GM18526 (cell line): Measurements from ENCODE around the gene LEAP2.

Experiments
- POLR2A ChIP-seq: IDR thresholded peaks from 3 replicates; pipeline ENCODE4 v1.6.1; 2011; ENCODE audit not compliant: insufficient read length; ENCODE audit errors: extremely low read depth

Gene LEAP2, protein sequence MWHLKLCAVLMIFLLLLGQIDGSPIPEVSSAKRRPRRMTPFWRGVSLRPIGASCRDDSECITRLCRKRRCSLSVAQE

DNA sequence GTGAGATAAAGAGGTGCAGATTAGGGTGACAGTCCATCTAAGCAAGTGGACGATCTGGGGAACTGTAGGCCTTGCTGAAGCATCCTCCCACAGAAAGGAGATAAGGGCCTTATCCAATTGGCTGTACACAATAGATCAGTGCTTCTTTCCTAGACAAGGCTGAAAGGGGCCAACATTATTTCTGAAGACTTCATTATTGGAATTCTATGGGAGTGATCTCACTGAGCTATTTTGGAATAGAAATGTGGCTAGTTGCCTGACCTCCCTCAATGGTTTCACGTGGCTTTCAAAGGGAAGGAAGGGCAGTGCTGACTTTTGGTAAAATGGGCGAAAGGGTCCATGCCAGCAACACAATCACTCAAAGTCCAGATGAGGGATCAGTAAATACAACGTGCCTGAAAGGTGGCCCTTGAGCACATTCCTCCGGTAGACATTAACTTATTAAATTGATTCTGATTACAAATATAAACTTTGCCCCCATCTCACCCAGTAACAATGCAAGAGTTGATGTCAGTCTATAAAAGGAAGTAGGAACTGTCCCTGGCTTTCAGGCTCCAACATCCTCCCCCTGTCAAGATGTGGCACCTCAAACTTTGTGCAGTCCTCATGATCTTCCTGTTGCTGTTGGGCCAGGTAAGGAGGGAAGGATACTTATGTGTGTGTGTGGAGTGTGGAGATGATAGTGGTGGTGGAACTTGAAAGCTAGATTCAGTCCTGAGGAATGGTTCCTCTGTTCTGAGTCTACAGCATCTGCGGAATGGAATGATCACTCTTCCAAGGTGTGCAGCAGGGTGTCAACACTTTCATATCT, at the start of gene LEAP2:
TSS of gene LEAP2 (plus strand) at position 550 of the 811 bp plus-strand sequence. CDS start at position 577, 27 bp downstream.
- TF ChIP-seq POLR2A: no peak

GRCh38 chr5:132824426-132824825, 49.0 kb upstream of the LEAP2 start:
- TF ChIP-seq POLR2A: no peak

GRCh38 chr5:132825033-132825833, 48.2 kb upstream of the LEAP2 start:
- no peak for TF ChIP-seq POLR2A

DNA sequence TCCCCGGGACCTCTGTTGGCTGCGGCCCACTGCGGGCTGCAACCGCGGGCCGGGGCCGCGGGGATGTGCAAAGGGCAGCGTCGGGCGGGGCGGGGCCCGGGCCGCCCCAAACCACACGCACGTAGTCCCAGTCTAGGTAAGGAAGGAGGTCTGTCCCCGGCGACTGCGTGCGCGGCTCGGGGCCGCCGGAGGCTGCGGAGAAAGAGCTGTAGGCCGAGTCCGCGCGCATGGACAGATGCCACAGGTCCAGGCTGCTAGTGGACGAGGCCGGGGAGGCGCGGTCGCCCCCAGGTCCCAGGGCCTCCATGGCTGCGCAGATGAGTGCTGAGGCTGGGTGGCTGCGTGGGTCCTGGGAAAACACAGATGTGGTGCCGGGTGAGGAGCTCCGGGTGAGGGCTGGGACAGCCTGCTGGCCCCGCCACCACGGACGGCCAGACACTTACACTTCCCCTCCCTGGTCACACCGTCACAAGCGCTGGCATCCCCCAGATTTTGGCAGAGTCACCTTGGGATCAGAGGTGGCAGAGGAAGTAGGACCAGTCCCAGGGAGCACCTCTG, 47.6 kb upstream of the LEAP2 start:
- TF ChIP-seq POLR2A: no peak

DNA sequence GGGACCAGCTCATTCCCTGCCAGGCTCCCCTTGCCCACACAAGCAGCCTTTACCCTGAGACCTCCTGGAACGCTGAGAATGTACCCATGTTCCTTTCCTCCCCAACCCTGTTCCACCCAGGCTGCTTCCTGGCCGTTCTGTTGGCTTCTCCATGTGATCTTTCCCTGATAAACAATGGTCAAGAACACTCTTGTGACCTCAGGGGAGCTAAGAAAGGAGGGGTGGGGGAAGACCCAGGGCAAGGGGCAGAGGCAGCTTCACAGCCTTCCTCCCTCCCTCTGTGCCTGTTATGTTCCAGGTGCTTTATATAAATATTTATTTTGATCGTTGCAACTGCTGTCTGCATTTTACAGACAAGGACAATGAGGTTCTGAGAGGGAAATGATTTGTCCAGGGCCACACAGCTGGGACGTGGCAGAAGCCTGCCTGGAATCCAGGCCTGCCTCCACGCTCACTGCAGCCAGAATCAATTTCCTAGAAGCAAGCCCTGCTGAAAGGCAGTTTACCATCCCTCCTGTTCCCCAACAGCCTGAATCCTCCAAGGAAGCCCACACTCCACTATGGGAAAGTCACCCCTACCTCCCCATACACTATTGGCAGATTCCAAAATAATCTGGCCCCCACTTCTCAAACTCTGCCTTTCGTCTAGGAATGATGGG, 46.9 kb upstream of the LEAP2 start:
- no peak for TF ChIP-seq POLR2A

DNA sequence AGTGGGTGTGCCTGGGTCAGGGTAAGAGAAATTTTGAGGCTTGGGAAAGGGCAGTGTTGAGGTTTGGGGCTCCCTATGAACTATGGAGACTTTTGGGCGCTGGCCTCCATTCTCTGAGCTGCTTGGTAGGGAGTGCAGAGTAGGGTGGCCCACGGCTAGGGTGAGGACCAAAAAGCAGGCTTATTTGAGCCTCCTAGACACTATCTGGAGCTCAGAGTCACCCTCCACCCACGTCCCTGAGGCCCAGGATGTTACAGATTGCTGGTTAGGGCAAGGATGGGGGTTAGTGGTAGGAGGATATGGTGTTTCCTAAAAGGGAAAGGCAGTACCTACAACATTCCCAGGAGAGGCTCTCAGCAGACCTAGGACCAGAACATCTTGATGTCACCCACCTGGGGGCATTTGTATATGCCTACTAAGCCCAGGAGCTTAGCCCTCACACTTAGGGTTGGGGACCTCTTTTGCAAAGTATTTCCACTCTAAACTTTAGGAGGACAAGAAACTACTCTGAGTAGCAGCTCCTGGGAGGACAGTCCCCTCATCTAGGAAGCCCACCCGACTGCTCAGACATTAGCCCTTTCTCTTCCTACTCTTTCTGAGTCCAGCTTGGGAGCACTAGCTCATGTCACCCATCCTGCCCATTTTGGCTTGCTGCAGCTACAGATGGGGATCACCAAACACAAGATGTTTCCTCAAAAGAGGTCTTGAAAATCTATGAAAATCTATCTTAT, 45.4 kb upstream of the LEAP2 start:
- TF ChIP-seq POLR2A: no peak

- no peak for TF ChIP-seq POLR2A
Observed at GRCh38 chr5:132828846-132829494, 44.5 kb upstream of the LEAP2 start.

DNA sequence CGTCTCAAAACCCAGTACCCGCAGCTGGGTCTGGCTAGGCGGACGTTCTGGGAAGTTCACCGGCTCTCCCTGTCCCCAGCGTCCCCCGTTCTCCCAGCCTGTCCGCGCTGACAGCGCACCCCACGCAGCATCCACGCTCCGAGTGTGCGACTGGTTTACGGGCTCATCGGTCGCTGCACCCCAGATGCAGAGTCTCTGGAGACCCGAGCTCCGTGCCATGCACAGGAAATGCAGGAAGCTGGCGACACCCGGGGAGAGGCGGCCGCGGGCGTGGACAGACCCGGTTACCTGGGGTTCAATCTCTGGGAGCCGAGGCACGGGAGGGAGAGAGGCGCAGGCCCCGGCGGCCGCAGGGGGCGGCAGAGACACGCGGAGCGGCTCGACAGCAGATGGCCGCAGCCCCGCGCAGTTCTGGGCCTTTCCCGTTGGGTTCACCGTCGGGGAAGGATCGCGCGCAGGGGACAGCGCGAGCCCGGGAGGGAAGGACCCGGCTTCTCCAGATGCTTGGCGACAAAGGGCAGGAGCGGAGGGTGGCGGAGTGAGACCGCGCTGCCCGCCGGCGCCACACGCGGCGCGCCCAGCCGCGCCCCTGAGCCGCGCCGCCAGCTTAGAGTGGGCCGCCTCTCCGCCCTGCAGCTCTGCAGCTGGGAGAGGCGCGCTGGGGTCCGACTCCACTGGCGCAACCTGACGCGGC, 43.6 kb upstream of the LEAP2 start:
- no peak for TF ChIP-seq POLR2A

DNA sequence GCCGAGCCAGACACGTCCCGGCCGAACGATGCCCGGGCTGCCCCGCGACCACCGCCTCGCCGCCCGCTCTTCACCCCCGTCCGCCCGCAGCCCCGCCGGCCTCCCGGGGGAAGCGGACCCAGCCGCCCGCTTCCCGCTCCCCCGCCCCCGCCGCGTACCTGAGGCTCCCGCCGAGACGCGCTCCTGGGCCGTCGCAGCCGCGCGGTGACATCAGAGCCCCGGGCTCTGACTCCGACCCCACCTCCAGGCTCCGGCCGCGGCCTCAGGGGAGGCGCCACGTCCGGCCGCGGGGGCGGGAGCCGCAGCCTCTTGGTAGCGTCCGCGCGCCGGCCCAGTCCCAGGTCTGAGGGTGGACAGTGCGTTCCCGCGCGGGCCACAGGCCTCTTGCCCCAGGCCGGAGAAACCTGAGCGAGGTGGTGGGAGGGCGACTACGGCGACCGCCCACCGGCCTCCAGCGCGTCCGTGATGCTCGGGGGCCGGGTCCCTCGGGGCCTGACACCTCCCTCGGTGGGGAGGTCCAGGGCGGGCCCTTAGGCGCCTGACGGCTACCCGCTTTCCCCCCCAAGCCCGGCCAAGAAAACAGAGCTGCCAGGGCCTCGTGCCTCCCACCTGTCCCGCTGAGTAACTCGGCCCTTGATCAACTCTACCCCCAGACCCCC, 42.9 kb upstream of the LEAP2 start, which contains the start of gene SHROOM1:
TSS of gene SHROOM1 (minus strand) at position 212 of the 659 bp plus-strand sequence. CDS start 4,507 bp downstream, outside the sequence.
- peak; percentile 41 for TF ChIP-seq POLR2A

- TF ChIP-seq POLR2A: no peak
Observed at GRCh38 chr5:132831095-132831860, 42.2 kb upstream of the LEAP2 start.

DNA sequence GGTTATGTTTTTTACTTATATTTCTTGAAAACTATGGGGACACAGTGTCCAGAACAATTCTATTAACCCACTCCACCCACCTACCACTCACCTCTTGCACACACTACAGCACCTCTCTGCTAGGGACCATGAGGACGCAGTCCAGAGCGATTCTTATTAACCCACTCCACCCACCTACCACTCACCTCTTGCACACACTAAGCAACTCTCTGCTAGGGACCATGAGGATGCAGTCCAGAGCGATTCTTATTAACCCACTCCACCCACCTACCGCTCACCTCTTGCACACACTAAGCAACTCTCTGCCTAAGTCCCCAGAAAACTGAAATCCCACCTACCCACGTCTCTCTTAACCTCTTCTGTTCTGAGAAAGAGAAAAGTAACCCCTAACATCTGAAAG, 40.9 kb upstream of the LEAP2 start:
- TF ChIP-seq POLR2A: no peak

DNA sequence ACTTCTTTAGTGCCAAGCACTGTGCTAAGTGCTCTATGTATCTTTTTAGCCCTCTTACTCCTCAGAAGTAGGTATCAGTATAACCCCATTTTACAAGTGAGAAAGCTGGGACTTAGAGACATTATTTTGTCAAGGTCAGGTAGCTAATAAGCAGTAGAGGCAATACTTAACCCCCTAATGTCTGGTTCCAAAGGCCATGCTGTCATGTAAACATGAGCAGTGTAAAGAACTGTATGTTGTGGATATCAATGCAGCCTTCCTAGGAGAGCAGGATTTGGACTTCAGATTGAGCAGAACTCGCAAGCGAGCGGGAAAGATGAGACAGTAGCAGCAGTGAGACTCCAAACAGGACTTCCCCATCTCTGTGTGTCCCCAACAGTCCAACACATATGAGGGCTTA, 39.4 kb upstream of the LEAP2 start:
- TF ChIP-seq POLR2A: no peak
